ENCODE data around the gene RNF168. TPM values are rescaled to one million over a fixed set of nuclear protein-coding genes. Genes with fewer than 3 reads are reported as not detected.

RNF168 gene
- total RNA-seq, 3 donors from 2014 or later, result 22.9 to 24.8 (median 24.3) TPM

Other genes starting within 250 kb of the RNF168 start
- gene PCYT1A, start 216.0 kb downstream of the RNF168 start, total RNA-seq, result 10 to 100 TPM; 55.9 to 92.0 (median 56.4) TPM
- 10 to 100 TPM in 2 of 3 donors, 1 to 10 TPM in 1; 8.5 to 14.9 (median 14.1) TPM for gene DYNLT2B, start 185.5 kb downstream of the RNF168 start, total RNA-seq
- gene TM4SF19, start 165.4 kb downstream of the RNF168 start, total RNA-seq, result 1 to 10 TPM in 2 of 3 donors, not detected in 1; 1.4 to 2.8 TPM
- gene UBXN7, start 71.3 kb downstream of the RNF168 start, total RNA-seq, result 10 to 100 TPM; 21.4 to 25.8 (median 21.6) TPM
- gene SMCO1, start 11.6 kb upstream of the RNF168 start, total RNA-seq, result not detected
- gene WDR53, start 64.8 kb upstream of the RNF168 start, total RNA-seq, result 1 to 10 TPM; 4.9 to 8.2 (median 6.1) TPM
- 1 to 10 TPM; 5.6 to 7.6 (median 7.5) TPM for gene FBXO45, start 64.9 kb upstream of the RNF168 start, total RNA-seq
- gene NRROS, start 135.9 kb upstream of the RNF168 start, total RNA-seq, result 10 to 100 TPM in 1 of 3 donors, 1 to 10 TPM in 2; 3.2 to 13.9 (median 4.3) TPM
- gene CEP19, start 208.5 kb upstream of the RNF168 start, total RNA-seq, result 1 to 10 TPM; 2.1 to 2.6 (median 2.5) TPM
- 10 to 100 TPM; 22.5 to 34.4 (median 28.2) TPM for gene PIGX, start 208.6 kb upstream of the RNF168 start, total RNA-seq
- gene PAK2, start 236.1 kb upstream of the RNF168 start, total RNA-seq, result 10 to 100 TPM; 42.3 to 71.2 (median 50.5) TPM

Data from breast epithelium (tissue), 3 donors.